GM21529 (cell line): ENCODE results near the gene TLR5.

Experiments used
- ATAC-seq: cut with Tn5 transposase; IDR thresholded peaks from one replicate; pipeline ENCODE4 v1.9.1; 2021; ENCODE audit not compliant: unreplicated experiment

The TLR5 gene

GRCh38 chr1:223110952-223111351 lies 32.1 kb downstream of the TLR5 start:
- no peak for ATAC-seq

- no peak for ATAC-seq
These were observed 33.4 kb downstream of the TLR5 start for GRCh38 chr1:223109581-223110026.

GRCh38 chr1:223106856-223107255 lies 36.2 kb downstream of the TLR5 start:
- no peak for ATAC-seq

GRCh38 chr1:223105568-223105967 lies 37.5 kb downstream of the TLR5 start:
- ATAC-seq, result no peak

GRCh38 chr1:223102797-223103533 lies 40.1 kb downstream of the TLR5 start:
- ATAC-seq, result no peak

- no peak for ATAC-seq
These were observed 45.3 kb downstream of the TLR5 start for GRCh38 chr1:223097713-223098112.

GRCh38 chr1:223095870-223096269 lies 47.2 kb downstream of the TLR5 start:
- ATAC-seq, result no peak

GRCh38 chr1:223091896-223092295 lies 51.2 kb downstream of the TLR5 start:
- ATAC-seq, result no peak

- ATAC-seq, result no peak
These were observed 53.8 kb downstream of the TLR5 start for GRCh38 chr1:223089250-223089649.

- no peak for ATAC-seq
These were observed 54.3 kb downstream of the TLR5 start for GRCh38 chr1:223088713-223089240.

GRCh38 chr1:223087291-223088255 lies 55.5 kb downstream of the TLR5 start:
- no peak for ATAC-seq

GRCh38 chr1:223084464-223084866 lies 58.6 kb downstream of the TLR5 start:
- no peak for ATAC-seq

GRCh38 chr1:223083831-223084230 lies 59.2 kb downstream of the TLR5 start:
- no peak for ATAC-seq

GRCh38 chr1:223082914-223083313 lies 60.1 kb downstream of the TLR5 start:
- no peak for ATAC-seq

GRCh38 chr1:223081181-223081994 lies 61.7 kb downstream of the TLR5 start:
- peak; percentile 97 for ATAC-seq

- no peak for ATAC-seq
These were observed 63.5 kb downstream of the TLR5 start for GRCh38 chr1:223079498-223079897.

- ATAC-seq, result no peak
These were observed 65.7 kb downstream of the TLR5 start for GRCh38 chr1:223077247-223077833.

- ATAC-seq, result no peak
These were observed 66.7 kb downstream of the TLR5 start for GRCh38 chr1:223076362-223076761.

- no peak for ATAC-seq
These were observed 67.2 kb downstream of the TLR5 start for GRCh38 chr1:223075834-223076233.
